GM18868 (cell line): ENCODE results near the gene IL22.

Source experiments
- ATAC-seq: cut with Tn5 transposase; IDR thresholded peaks from one replicate; pipeline ENCODE4 v1.9.1; 2021; ENCODE audit warnings: mild to moderate bottlenecking, moderate library complexity; ENCODE audit not compliant: unreplicated experiment

IL22 gene

DNA sequence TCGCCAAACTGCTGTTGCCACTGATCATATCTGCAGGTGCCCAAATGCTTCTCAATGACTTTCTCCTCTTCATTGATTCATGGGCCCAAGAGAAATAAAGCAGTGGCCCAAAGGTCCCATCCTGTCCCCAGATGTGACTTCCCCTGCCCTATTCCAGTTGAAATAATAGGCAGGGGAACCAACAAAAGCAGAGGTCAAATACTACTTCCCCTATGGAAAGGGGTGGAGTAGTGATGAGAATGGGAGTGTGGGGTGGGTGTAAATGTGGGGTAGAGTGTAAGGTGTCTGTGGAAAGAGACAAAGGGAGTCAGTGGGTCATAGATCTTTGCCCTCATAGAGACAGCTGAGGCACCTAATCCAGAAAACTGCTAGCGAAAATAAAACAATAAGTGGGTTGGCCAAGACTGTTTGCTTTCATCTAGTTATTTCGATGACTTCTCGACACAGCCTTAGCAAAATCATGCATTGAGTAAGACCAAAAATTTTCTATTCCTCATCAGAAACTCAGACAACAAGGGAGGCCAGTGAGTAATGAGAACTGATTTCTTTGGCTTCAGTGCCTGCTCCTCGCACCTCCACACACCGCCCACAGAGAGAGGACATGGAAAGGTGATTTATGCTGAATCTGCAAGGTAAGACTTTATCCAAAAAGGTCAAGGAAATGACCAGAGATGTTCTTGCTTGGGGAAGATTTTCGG, 10.9 kb upstream of the IL22 start:
- no peak for ATAC-seq

DNA sequence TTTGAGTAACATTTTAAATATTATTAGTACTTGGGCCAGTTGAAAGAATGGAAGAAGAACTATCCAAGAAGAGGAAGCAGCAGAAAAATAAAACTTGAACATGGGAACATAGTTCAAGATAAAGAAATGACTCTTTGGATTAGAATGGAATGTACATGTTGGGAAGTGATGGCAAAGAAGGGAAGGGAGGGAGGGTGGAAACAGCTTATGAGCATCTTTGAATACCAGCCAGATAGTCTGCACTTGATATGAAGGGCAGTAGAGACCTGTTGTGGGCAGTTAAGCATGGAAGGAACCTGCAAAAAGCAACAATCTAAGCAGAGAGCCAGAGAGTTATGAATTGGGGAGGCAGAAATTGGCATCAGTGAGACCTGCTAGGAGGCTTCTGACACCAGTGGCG, 10.0 kb upstream of the IL22 start:
- ATAC-seq = no peak

DNA sequence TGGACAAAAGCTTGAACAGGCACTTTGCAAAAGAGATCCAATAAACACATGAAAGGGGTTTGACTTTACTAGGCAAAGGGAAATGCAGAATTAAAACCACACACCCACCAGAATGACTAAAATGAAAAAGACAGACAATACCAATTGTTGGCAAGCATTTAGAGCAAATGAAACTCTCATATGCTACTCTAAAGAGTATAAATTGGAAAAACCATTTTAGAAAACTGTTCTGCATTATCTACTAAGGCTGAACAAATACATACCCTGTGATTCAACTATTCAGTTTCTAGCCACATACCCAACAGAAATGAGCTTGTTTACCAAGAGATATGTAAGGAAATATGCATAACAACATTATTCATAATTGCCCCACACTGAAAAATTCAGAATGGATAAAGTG, 8.5 kb upstream of the IL22 start:
- ATAC-seq = no peak

DNA sequence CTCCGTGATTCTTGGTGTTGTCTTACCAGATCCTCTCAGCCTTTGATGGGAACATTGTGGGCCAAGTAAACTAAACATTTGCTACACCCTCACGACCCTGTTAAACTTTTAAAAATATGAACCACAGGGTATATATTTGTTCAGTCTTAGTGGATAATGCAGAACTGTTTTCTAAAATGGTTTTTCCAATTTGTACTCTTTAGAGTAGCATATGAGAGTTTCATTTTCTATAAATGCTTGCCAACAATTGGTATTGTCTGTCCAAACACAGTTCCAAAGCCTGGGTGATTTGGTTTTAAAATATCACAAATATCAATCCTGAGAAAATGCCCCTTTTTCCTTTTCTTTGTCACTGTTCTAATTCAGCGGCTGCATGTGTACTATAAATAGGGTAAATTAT, 6.7 kb upstream of the IL22 start:
- ATAC-seq = no peak

DNA sequence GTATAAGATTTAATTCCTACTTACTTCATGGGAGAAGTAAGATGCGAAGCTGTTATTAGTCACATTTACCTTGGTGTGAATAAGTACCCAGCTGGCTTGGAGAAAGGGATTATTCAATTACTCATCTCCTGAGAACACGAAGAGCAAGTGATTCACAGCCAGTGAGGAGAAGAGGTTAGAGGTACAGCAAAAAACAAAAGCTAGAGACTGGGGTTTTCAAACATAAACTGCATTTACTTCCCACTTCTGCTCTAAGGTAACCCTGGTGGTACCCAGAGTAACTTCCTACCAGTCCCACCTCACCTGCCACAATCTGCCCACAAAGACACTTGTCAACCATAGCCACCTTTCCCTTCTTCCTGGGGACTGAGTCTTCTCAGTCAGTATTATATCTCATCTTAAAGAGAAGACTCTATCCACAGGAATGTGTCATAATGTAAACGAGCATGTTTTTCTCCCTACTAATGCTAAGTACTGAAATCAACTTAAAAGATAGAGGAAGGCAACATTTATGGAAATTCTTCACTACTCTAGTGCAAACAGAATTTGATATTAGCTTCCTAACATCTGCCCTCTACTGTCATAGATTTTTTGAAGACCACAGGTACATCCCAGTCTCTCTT, 6.0 kb upstream of the IL22 start:
- no peak for ATAC-seq

DNA sequence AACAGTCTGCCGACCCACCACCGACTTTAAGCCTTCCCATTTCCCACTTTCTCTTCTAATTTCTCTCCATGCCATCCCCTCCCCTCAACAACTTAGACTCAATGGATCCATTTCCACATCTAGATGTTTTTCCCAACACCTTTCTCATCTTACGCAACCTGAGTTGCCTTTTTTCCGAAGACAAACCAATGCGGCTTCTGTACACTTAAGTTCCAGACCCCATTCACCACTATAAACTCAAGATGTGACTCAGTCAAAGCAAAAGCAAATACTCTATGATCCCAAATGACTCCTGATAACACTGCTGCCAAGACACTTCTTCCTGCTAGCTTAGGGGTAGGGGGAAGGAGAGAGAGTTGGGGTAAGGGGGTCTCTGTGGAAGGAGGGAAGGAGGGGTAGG, 1.3 kb downstream of the IL22 start:
- no peak for ATAC-seq

DNA sequence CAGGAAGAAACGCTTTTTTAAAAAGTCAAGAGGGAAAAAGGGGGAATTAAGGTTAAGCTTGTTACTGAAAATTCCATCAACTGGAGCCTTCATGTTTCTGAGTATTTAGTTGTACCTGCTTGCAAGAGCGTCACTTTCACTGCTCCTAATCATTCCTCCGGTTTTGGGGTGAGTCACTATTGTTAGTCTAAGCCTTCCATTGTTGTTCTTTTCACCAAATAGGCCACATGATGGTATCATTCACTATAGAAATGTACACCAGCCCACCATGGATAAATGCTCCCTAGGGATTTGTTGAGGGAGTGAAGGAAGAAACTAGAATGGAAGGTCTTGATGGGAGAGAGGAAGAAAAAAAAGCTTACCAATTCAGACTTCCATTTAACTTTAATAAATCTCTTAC, 3.0 kb downstream of the IL22 start:
- ATAC-seq = no peak

DNA sequence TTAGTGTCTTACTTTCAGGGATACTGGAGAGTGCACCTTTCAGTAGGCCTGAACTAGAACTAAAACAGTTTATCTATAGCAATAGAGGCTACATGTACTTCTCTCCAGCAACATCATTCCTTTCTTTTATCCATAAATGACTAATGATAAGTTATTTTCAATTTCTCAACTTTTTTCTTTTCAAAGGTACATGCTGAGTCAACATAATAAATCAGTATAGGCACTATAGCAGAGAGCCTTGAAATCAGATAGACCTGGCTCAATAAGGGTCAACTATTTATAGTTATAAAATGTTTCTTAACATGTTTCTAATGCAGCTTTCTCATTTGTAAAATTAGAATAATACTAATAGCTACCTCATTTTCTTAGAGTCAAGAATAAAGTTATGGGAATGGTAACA, 5.6 kb downstream of the IL22 start:
- ATAC-seq = no peak

DNA sequence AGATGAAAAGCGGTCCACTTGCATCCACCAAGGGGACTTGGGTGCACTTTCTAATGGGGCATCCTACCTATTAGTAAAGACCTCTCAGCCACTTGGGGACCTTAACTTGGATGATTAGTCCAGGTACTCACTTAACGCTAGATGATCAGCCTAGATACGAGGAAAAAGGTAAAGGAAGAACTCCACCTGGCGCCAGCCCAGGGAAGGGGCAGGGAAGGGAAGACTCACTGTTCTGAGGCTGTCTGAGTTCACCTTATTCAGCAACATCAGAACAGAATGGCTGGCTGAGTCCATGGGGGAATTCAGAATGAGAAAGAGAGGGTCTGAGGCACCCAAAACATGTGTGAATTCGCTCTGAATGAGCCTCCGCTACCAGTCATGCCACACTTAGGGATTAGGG, 7.1 kb downstream of the IL22 start:
- ATAC-seq = no peak

DNA sequence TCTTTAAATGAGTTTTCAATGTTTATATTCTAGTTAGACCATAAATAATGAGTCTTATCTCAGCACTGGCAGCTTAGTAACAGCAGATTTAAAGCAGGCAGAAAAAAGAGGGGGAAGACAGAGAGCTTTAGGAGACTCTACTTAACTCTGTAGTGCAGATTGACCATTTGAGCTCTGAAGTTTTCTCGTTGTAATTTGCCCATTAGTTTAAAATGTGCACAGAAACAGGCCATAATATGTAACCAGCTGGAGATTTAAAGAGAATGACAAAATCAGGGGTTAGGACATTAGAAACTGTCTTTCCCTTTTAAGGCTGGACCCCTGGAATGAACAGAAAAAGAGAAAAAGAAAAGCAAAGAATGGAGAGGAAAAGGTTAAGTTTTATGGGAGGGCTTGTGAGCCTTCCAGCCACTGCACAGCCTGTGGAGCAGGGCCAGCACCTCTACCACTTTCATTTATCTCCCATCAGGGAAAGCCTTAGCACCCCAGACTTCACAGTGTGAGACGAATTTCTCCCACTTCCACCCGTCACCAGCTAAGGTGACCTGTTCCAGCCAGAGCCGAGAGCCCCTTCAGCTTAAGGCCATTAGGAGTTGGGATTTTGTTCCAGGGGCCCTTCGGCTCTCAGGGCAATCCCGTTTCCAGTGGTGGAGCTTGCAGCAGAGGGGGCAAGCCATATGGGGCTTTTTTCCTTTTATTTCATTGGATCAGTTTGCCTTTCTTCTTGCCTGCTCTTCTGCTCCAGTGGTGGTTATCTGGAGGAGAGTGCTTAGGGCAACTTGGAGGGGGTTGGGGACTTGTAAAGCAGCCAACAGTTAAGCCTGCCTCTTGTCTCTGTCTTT, 8.0 kb downstream of the IL22 start:
- ATAC-seq = no peak

DNA sequence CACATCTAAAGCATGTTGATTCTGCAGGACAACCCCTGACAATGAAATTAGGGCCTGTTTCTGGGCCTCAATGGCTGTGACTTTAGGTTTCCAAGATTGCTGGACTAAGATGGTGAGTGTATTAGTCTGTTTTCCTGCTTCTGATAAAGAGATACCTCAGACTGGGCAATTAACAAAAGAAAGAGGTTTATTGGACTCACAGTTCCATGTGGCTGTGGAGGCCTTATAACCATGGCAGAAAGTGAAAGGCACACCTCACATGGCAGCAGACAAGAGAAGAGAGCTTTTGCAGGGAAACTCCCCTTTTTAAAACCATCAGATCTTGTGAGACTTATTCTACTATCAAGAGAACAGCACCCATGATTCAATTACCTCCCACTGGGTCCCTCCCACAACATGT, 10.6 kb downstream of the IL22 start:
- ATAC-seq = no peak

DNA sequence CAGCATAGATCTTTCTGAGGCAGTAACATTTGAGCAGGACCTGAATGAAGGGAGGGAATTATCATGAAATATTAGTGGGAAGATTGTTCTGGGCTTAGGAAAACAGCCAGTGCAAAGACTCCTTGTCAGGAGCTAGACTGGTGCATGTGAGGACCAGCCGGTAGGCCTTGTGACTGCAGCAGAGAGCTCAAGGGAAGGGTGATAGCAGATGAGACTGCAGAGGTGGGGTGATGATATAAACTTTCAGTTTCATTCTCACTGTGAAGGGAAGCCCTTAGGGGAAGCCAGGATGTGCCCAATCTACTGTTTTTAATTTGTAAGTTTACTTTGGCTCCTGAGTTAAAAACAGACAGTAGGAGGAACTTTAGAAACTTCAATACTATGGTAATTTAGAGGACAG, 12.4 kb downstream of the IL22 start:
- peak; percentile 95 for ATAC-seq

DNA sequence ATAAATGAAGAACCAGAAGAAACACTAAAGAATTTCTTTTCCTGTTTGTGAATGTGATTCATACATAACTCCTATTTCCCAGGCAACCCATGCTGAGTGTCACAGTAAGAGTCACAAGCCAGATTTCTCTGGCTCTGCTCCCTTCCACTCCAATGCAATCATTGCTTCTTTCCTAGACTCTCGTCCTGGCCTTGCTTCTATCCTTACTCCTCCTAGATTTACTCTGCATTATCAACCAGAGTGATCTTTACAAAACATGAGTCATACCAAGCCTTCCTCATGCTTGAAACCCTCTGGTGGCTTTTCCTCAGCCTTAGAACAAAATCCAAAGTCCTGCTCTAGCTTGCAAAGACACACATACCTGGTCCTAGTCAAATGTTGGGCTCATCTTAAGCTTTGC, 13.3 kb downstream of the IL22 start:
- ATAC-seq = no peak

DNA sequence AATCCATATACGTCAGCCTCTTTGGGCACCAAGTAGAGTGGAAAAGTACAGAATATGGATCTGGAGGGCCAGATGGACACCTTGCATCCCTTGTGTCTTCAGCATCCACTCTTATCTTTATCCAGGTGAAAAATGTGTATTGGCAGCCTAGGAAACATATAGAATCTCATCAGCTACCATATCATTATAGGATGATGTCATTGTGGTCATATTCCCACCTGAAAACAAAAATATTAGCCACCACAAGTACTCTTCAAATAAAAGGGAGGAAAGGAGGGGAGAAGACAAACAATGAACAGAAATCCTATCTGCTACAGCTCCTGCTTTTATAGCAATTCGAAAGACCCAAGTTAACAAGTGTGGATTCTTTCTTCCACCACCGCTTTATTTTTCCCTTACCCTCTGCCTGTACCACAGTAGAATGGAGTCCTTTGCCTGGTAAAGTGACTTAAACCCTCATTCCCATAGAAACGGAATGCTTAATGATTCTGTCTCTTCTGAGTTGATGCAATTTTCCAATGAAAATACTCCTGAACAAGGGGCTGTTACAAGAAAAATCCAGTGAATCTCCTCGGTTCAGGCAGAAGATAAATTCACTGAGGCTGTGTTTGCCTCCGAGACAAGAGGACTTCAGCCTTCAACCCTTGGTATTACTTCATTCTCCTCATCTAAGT, 14.0 kb downstream of the IL22 start:
- ATAC-seq = no peak

DNA sequence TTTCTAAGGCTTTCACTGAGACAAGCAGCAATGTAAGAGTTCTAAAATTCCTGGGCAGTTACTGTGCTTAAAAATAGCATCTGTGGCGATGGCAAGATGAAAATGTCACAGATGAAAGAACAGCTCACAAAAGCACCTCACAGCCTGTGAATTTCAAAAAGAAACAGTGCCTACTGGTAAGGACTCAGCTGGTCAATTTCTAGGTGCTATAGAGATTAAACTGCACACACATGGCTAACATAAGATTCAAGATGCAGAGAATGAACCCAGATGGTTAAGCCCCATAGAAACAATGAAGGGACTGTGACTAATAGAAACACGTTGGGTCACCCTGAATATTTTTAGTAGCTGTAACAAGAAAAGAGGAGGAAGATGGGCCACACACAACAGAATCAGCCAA, 15.8 kb downstream of the IL22 start:
- no peak for ATAC-seq

DNA sequence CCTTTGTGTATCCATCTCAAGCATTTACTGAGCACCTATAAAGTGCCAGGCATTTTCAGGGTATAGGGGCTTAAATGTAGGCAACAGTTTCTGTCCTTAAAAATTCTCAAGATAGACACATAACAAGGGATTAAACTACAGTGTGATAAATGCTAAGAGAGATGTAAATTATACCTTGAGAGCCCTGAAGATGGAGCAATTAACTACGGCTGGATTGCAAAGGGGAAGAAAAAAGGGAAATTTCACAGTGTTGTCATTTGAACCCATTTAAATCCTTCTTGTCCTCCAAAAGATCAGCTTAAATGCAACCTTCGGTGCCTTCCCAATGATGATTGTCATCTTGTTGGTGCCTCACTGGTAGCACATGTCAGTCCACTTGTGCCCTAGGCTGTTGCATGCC, 16.3 kb downstream of the IL22 start:
- no peak for ATAC-seq

DNA sequence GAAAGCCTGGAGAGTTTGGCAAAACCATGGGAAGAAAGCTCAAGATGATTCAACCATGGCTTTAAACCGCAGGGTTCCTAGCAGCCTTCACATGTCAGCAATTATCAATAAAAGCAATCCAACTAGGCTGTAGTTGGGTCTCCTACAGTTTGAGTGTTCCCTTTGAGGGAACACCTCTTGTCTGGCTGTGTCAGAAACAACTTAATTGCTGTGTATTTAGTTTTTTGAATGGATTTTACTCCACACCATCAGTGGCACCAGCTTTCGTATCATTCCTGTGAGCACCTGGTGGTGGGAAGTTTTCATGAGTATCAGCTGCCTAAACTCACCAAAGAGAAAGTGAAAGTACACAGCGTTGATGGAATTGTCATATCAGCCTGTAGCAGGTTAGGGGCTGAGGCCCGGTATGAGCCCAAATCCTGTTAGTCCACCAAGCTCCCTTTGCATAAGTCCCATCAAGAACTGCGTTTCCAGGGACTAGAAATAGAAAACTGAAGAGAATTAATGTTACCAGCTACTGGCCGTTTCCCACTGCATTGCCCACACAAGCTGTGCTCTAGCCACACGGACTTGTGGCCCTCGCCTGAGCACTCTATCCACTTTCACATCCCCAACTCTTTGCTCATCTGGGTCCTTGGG, 16.9 kb downstream of the IL22 start:
- peak; percentile 68 for ATAC-seq

DNA sequence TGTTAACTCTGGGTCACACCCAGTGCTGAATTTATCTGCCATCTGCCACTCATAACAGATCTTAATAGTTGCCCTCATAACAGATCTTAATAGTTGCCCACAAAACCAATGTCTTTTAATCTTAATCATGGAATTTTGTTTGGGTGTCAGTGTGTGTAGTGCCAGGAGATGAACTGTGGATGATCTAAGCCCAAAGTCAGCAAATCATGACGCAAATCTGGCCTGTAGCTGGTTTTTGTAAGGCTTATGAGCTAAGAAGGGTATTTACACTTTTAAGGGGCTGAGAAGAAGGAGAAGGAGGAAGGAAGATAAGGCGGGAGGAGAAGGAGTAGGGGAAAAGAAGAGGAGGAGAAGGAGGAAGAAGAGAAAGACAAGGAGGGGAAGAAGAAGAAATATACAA, 17.8 kb downstream of the IL22 start:
- no peak for ATAC-seq

DNA sequence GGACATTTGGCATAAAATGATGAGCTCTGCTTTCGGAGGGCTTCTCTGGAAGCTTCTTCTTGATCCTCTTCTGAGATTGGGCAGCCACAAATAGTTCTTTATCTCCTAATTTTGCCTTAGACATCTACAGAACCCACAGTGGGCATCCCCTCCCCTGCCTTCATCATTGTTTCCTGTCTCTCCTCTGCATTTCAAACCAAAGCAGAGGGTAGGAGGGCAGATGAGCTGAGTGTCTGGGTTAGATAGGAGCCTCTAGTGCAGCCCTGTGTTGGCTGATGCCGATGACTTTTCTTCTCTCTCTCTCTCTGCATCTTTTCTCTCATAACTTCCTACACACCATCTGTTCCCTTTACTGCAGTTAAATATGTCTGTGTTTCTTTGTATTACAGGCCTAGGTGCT, 19.3 kb downstream of the IL22 start:
- no peak for ATAC-seq

DNA sequence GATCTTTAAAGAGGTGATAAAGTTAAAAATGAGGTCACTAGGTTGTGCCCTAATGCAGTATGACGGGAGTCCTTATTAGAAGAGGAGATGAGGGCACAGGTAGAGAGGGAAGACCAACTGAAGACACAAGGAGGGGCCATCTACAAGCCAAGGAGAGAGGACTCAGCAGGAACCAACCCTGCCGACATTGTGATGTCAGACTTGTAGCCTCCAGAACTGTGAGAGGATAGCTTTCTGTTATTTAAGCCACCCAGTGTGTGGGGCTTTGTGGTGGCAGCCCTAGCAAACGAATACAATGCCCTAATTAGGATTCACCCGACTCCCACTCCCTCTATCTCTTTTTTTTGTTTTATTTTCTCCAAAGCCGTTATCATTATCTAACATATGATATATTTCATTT, 19.9 kb downstream of the IL22 start:
- no peak for ATAC-seq

DNA sequence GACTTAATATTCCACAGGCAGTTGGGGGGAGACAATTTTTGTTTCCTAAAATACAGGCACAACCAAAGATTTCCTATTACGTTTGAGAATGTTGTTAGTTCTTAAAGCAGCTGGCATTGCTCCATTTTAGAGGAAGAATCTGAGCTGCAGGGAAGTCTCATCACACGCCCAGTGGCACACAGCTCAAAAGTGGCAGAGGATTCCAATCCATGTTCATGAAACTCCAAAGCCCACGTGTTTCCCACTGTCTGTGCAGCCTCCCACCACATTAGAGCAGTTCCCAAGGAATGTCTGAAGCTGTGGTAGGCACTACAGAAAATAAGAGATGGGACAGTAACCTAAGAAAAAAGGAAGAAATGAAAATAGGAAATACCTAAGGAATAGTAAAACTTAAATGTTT, 21.7 kb downstream of the IL22 start:
- ATAC-seq = no peak
